HG02852 (cell line): Measurements from ENCODE around the gene PDGFB.

ENCODE experiments used
- ATAC-seq: cut with Tn5 transposase; IDR thresholded peaks from one replicate; pipeline ENCODE4 v1.9.1; 2021; ENCODE audit warnings: mild to moderate bottlenecking, moderate library complexity; ENCODE audit not compliant: unreplicated experiment

PDGFB gene

DNA sequence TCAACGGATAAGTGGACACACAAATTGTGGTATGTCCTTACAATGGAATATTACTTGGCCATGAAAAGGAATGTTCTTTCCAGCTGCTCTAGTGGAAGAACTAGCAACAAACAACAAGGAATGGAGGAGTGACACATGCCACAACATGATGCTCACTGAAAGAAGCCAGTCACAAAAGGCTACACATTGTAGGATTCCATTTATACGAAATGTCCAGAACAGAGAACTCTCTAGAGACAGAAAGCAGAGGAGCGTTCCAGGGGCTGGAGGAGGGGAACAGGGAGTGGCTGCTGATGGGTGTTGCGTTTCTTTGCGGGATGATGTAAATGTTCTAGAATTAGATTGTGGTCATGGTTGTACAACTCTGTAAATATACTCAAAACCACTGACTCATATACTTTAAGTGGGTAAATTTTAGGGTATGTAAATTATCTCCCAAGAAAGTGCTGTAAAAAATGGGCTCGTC lies 32.4 kb upstream of the PDGFB start:
- ATAC-seq: no peak

DNA sequence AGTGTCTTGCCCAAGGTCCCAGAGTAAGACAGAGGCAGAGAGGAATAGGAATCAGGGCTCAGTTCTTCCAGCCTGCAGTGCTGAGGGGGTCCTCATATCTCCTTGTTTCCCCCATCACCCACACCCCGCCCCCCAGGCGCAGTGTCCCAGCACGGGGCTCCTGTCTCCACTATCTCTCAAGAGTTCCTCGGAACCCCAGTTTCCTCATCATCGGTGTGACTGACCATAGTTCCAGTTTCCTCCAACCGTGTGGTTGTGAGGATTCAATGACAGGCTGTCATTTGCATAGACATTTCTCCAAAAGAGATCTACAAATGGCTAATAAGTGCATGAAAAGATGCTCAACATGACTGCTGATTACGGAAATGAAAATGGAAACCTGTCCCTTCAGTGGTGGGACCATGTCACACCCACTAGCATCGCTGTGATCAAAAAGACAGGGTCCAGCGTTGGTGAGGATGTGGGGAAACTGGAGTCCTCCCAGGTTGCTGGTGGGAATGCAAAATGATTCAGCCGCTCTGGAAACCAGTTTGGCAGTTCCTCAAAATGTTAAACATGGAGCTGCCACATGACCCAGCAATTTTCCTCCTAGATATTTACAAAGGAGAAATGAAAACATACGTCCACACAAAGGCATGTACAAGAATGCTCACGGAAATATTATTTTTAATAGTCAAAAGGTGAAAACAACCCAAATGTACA lies 31.8 kb upstream of the PDGFB start:
- no peak for ATAC-seq

DNA sequence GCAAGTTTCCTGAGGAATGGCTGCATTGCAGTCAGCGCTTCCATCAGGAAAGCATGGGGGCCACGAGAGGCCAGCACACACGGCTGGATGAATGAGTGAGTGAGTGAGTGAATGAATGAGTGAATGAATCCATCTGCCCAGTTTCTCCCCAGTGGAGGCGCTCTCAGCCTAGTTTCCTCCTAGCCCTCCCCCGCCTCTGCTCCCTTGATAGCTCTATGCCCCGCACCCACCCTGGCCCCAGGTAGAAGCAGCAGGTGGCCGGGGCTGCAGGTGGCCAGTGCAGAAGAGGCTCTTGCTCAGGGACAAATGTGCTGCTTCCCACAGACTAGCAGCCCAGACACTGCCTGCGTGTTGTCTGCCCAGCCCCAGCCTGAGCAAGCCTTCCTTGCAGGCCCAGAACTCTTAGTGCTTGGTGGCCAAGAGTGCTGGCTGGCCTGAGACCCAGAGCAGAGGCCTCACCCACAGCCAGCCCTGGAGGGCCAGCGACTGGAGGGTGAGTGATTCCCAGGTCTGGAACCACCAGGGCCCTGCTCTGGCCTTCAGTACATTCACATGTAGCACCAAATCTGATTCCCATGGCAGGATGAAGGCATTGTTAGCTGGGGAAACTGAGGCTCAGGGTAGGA lies 31.1 kb upstream of the PDGFB start:
- no peak for ATAC-seq

DNA sequence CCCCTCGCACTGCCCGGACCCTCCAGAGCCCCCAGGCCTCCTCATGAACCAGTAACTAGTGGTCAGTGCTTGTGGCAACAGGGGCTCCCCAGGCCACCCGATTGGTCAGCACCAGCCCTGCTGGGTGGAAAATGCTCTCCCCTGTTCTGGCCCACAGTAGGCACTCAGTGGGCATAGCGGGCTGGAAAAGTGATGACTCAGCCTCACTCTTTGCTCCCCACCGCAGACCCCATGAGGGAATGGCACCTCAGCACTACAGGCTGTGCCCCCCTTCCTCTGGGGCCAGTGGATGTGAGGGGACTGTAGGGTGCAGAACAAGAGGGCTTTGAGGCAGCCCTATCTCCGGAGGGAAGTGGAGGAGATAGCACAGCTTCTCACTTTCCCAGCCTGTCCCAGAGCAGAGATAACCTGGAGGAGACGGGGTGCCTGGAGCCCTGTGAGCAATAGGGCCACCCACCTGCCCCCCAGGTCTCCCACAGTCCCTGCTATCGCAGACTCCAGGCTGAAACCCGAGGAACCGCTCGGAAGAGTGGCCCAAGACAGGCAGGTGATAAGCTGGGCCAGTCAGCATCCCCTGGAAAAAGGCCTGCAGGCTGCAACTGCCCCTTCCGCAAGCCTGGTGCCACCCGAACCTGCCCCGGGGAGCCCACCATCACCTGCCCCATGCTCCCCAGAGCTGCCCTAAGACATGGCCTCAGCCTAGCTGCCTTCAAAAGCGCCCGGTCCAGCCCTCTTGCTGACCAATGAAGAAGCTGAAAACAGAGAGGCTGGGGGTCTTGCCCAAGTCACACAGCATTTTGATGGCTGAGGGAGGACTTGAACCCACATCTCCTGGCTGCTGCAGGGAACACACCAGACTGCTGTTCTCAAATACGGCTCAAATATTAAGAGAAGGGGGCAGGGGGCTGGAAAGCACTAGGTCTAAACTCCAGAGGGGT lies 29.4 kb upstream of the PDGFB start:
- ATAC-seq: no peak

DNA sequence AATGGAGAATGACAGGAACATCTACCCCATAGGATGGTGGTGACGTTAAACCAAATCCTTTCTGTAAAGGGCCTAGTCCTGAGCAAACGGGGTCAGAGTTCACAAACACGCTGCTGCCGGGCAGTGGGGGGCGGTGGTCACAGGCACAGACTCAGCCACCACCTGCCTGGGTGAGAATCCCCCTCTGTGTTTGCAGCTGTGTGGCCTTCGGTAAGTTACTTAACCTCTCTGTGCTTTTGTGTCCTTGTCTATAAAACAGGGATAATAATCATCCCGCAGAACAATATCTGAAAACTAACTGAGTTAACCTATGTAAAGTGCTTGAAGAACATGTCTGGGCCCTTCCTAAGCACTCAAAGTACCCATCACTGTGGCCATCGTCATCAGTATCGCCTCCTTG lies 26.0 kb upstream of the PDGFB start:
- no peak for ATAC-seq

DNA sequence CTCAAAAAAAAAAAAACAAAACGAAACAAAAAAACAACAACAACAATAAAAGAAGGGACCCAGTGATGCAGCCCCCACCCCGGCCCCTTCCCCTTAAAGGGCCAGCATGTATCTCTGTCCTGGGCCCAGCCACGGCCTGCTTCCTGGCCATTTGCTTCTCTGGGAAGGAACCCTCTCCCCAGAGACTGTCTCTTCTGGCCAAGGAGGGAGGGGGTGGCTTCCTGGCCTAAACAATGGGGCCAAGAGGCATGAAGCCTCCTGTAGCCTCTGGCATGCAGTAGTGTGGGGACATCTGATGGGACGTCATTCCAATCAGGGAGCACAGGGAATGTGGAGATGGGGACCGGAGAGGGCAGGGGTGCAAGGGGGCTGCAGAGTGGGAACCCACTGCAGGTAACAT lies 25.5 kb upstream of the PDGFB start:
- ATAC-seq: no peak

DNA sequence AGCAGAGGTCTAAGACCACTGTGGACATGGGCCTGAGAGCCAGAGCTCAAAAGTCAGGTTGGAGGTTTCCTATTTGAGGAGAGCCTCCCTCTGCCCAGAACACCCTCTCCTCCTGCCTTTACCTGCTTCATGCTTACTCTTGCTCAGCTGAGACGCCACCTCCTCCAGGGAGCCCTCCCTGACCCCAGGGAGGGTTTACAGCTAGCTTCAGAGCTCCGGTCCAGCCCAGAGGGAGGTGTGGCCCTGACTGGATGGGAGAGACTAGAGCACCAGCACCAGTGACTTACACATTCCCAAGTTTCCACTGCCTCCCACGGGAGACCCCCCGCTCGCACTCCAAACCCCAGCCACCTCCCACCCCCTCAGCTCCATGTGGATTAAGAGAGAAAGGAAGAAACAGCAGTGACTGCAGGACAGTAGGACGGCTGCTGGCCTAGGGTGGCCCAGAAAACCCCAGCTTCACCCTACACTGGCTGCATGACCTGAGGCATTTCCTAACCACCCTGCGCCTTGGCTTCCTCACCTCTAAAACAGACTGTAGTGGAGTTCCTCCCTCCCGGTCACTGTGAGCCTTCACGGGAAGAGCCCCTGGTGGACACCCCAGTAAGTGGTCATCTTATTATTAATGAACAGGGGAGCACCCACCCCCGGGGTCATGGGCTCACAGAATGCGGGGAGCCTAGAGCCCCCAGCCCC lies 24.5 kb upstream of the PDGFB start:
- ATAC-seq: no peak

DNA sequence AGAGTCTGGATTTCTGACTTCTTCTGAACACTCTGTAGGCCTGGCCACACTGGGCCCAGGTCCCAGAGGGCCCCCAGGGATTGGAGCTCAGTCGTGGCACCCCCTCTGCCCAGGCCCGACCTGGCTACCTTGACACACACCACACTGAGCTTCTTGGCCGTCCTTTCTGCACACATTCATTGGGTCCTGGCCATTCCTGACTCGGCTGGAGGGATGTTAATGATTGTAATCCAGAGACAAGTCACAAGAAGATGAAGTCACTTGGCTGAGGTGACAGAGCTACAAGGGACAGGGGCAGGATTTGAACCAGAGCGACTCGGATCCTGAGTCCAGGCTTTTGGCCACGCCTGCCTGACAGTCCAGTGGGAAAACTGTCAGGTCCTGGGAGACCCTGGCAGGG lies 23.9 kb upstream of the PDGFB start:
- ATAC-seq: no peak

DNA sequence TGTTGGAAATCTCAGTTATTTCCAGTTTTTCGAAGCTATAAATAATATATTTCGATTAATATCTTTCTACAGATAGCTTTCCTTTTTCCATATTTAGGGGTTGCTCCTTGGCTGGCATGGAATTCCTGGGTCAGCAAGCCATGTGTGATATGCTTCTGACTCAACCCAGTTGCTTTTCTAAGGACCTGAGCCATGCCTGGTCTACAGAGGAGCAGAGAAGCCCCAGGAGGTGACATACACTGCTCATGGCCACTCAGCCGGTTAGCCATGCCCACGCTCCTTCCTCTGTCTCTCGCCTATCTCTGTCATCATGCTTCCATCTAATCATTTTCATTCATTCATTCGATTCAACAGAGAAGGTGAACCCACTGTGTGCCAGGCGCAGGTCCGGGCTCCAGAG lies 23.2 kb upstream of the PDGFB start:
- ATAC-seq: no peak

DNA sequence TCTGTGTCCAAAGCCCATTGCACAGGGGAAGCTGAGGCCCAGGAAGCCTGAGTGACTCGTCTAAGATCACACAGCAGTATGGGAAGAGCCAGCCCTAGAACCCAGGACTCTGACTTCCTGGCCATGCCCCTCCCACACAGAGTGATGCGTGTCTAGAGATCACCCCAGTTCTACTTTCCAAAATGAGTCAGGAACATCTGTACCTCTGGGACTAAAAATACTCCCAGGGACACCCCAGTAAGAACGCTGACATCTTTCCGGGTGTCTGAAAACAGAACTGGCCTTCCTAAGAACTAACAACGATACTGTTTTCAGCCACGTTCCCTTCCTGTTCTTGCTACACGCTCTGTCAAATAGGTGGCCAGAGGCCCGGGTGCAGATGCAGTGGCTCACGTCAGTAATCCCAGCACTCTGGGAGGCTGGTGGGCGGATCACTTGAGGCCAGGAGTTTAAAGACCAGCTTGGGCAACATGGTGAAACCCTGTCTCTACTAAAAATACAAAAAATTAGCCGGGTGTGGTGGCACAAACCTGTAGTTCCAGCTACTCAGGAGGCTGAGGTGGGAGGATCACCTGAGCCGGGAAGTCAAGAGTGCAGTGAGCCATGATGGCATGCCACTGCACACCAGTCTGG lies 21.7 kb upstream of the PDGFB start:
- ATAC-seq: peak; percentile 77

DNA sequence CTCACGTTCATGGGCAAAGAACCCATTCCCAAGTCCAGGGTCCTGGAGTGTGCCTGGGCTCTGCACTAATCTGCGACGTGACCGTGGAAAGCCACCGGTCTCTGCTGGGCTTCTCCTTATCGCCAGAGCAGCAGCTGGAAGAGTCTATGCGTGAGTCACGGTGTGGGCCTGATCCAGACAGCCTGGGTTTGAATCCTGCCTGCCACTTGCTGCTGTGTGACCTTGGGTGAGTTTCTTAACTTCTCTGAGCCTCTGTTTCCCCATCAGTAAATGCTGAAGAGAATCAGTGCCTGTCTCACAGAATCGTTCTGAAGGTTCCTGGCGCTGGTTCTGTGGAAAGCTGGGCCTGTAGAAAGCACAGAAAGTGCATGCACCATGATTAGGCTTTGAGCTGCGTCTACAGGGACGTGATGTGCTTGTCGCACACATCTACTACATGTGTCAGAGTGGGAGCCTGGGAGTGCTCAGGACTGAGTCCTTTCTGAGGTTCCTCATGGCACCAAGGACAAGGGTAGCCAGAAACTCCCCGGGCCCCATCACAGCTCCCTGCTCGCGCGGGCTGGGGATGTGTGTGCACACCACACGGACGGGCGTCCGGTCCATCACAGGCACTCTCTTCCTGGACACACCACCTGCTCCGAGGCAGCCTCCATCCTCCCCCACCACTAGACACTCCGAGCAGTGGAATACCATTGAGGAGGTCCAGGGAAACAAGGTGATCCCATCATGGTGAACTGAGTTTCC lies 20.5 kb upstream of the PDGFB start:
- ATAC-seq: no peak

DNA sequence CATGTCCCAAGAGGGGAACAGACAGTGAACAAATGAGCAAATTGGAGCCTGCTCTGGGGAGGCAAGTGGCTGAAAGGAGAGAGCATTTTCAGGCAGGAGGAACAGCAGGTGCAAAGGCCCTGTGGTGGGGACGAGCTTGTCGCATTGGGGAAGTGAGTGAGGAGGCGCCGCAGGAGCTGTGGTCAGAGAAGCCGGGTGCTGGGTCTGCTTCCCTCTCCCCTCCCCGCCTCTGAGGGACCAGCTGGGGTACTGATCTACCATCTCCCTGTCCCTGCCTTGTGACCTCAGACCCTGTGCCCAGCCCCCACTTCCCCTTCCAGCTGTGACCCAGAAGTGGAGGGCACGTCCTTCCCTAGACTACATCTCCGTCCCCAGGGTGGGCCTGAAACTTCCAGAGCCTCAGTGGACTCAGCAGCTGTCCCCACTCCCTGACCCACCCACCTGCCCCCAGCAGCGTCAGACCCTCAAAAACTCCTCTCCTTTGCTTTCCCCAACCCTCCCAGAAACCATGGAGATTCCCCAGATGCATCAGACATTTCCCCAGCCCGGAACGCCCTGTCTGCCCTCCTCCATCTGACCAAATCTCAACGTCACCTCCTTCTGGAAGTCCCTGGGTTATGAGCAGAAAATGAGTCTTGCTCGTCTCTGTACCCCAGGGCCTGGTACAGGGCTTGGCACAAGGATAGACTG lies 19.7 kb upstream of the PDGFB start:
- ATAC-seq: no peak

DNA sequence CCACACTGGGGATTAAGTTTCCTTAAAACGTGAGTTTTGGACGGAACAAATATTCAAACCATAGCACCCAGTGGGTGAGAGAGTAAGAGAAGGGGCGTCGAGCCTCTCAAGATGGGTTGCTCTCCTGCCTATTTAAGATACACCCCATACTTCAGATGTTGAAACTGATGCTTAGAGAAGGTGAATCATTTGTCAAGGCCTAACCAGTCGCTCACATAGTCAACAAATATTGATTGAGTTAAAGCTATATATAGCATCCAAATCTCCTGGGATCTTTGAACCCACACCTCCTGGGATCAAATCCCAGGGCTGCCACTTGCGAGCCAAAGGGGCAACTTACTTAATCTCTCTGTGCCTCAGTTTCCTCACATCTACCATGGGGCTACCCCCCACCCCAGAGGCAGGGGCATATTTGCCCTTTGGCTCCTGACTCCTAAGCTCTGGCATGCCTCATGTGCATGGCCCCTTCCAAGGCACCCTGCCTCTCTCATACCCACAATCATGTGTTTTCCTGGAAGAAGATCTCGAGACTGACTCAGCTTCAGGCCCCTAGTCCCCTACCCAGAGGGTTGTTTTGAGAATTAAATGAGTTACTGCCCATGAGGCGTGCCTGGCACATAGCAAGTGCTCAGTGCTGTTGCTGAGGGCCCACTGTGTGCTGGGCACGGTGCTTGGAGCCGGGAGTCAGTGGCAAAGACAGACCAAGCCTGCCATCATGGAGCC lies 19.0 kb upstream of the PDGFB start:
- no peak for ATAC-seq

DNA sequence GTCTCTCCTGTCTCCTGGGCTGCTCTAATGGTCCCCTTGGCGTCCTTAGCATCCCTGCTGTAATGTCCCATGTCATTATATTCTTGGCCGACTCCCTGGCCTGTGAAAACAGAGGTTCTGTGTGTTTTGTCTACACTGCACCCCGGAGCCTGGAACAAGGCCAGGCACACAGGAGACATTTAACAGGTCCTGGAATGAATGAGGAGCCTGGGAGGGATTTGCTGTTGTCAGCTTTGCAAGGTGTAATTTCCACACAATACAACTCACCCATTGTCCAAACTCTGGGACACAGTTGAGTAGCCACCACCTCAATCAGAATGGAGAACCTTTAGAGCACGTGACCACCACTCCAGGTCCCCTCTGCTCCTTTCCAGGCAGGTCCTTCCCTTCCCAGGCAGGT lies 14.9 kb upstream of the PDGFB start:
- ATAC-seq: no peak

DNA sequence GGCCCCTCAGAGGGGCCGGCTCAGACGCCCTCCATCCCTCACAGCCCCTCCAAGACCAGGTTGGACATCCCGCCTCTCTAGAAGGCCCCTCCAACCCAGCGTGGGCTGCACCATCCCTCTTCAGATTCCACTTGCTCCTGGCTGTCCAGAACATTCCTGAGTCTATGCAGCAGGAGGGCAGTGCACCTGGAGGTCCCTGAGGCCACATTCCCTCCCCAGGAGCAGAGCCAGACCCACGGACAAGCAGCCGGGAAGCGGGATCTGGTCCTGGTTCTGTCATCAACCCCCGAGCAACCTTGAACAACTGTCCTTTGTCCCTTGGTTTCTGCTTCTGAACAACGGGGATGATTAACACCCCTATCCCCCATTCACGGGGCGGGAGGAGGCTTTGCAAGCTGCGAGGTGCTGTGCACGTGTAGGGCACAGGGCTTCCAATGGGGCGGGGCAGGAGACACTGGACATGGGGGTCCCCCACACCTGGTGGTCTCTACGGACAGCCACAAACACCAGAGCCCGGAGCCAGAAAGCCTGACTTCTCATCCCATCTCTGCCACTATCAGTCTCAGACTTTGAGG lies 13.2 kb upstream of the PDGFB start:
- ATAC-seq: no peak

DNA sequence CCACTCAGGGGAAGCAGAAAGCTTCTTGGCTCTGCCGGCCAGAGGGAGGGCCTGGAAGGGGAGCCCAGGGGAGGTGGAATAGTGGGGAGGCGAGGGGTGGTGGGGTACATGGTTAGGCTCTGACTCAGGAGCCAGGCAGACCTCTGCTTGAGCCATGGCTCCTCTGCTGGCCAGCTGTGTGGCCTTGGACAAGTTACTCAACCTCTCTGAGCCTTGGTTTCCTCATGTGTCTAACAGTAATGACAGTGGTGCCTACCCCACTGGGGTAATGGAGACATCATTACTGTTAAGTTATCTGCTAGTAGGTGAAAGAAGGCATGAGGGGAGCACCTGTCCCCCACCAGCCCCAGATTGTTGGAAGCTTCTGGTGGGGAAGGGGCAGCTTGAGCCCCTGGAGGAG lies 12.2 kb upstream of the PDGFB start:
- no peak for ATAC-seq

DNA sequence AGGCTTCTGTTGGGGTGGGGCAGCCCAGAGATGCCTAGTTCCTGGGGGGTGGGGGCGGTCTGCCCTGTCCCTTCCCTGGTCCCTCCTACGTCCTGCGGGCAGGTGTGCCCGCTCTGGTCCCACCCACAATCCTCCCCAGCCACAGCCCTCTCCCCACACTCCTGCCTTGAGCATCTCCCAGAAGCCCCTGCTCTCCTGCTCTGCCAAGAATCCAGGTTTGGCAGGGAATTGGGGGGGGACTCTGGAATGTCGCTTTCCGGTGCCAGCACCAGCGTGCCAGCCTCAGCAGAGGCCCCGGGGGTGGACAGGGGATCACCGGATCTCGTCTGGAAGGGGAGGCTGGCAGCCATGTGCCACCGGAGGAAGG lies 11.4 kb upstream of the PDGFB start:
- no peak for ATAC-seq

DNA sequence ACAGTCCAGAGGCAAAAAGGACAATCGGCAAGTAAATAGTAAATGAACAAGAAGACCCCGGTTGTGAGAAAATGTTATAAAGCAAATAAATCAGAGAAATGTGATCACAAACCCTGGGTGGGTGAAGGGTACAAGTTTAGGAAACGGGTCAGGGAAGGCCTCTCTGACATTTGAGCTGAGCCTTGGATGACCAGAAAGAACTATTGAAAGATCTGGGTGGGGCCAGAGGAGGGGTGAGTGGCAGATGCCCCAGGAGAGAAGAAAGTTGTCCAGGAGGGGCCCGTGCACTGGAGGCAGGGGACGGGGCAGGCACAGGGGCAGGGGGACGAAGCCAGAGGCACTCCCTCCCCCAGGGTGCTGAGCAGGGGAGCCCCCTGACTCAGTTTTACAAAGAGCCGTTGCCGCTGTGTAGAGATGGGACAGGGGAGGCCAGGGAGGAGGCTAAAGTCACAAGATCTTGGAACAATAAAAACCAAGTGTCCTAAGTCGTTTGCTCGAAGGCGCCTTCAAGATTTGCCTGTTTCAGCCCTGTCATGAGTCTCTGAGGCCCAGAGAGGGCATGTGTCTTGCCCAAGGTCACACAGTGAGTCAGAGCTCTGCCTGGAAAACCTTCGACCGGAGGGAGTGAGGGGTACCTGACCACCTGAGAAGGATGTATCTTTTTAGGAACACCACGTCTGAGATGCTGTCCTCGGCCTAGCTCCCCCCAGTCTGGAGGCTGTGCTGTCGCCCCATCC lies 10.8 kb upstream of the PDGFB start:
- no peak for ATAC-seq
